CD4-positive, CD25-positive, alpha-beta regulatory T cell (primary cell): ENCODE results near the gene HOPX. TPM values are rescaled to one million over a fixed set of nuclear protein-coding genes. Genes with fewer than 3 reads are reported as not detected.
A peak's percentile ranks its signal among the peaks of the same experiment; 100 is the strongest.
"Not testable (repeated sequence)": the region's sequence is repeated elsewhere in the genome, so short reads cannot be mapped to it uniquely, and the experiment has no call there.

Experiments
- ATAC-seq, 2 donors: fragments of 150-1000 bp; cut with Tn5 transposase; one replicate each; pipeline ENCODE4 v1.10.0; 2021; ENCODE audit warnings: low read depth in 2 of 2, moderate number of reproducible peaks in 2 of 2, moderate library complexity in 1 of 2
- DNase-seq, 3 donors: peaks; one replicate each; pipeline versions ENCODE4 v3.0.0 to v3.0.0-alpha.2; 2012 to 2022; ENCODE audit warnings: mixed read lengths in 1 of 3
- H3K27ac ChIP-seq: one replicate; pipeline ENCODE4 v1.7.0; 2013; ENCODE audit warnings: mild to moderate bottlenecking, low read length; ENCODE audit not compliant: insufficient read depth, poor library complexity, severe bottlenecking
- H3K27me3 ChIP-seq: one replicate; pipeline ENCODE4 v1.7.0; 2013; ENCODE audit warnings: low read length; ENCODE audit not compliant: control insufficient read depth, insufficient read depth
- H3K36me3 ChIP-seq: one replicate; pipeline ENCODE4 v1.7.0; 2013; ENCODE audit warnings: mild to moderate bottlenecking, low read length, moderate library complexity; ENCODE audit not compliant: control insufficient read depth, insufficient read depth
- H3K4me1 ChIP-seq: 2 replicates; pipeline ENCODE4 v1.7.0; 2013; ENCODE audit warnings: mild to moderate bottlenecking, low read length; ENCODE audit not compliant: insufficient read depth, control insufficient read depth, poor library complexity, severe bottlenecking
- H3K4me3 ChIP-seq: one replicate; pipeline ENCODE4 v1.7.0; 2013; ENCODE audit warnings: low read depth, mild to moderate bottlenecking, low read length, moderate library complexity
- H3K9me3 ChIP-seq, 2 experiments: 1 replicate in 1 of 2; 2 replicates in 1 of 2; pipeline ENCODE4 v1.7.0; 2013; ENCODE audit warnings: low read length in 2 of 2, mild to moderate bottlenecking in 1 of 2, moderate library complexity in 1 of 2; ENCODE audit not compliant: control insufficient read depth in 2 of 2
- H3K27ac Mint-ChIP-seq, 3 donors: one replicate each; pipeline ENCODE4 v1.8.0; 2020 to 2022; ENCODE audit warnings: mild to moderate bottlenecking in 3 of 3, mixed read lengths in 3 of 3, moderate library complexity in 2 of 3
- H3K27me3 Mint-ChIP-seq: one replicate; pipeline ENCODE4 v1.8.0; 2022; ENCODE audit warnings: mild to moderate bottlenecking, mixed read lengths
- H3K36me3 Mint-ChIP-seq: one replicate; pipeline ENCODE4 v1.8.0; 2020; ENCODE audit warnings: mixed read lengths
- H3K4me1 Mint-ChIP-seq, 4 donors: one replicate each; pipeline ENCODE4 v1.8.0; 2020 to 2022; ENCODE audit warnings: mixed read lengths in 4 of 4, mild to moderate bottlenecking in 1 of 4
- H3K4me3 Mint-ChIP-seq, 4 donors: one replicate each; pipeline ENCODE4 v1.8.0; 2020 to 2022; ENCODE audit warnings: mild to moderate bottlenecking in 4 of 4, mixed read lengths in 4 of 4, moderate library complexity in 3 of 4
- H3K9me3 Mint-ChIP-seq, 7 donors: one replicate each; pipeline ENCODE4 v1.8.0; 2020 to 2022; ENCODE audit warnings: mixed read lengths in 7 of 7, mild to moderate bottlenecking in 3 of 7, moderate library complexity in 2 of 7
- polyA plus RNA-seq, 4 donors: library from polyadenylated mRNA; unstranded; fragments of 300-500 nt; fragmentation: Illumina TruSeq; gene quantifications; one replicate each; pipeline ENCODE4 v1.2.3, GENCODE V29; 2021
- total RNA-seq: library from RNA; stranded (reverse); gene quantifications from one replicate; pipeline ENCODE4 v1.2.3, GENCODE V29; 2022

HOPX gene
- total and polyA plus RNA-seq, 5 donors from 2014 or later: 1.4 to 13.3 (median 5.6) TPM

- Histone ChIP-seq H3K27me3 (peaks cover 4% of the 10 kb centered on the region), H3K4me1 (no peaks in the 10 kb centered on the region), H3K9me3 (peaks cover 8 to 9% of the 10 kb centered on the region in 2 experiments), H3K27ac (no peak overlapping the region), H3K36me3 (no peaks in the 10 kb centered on the region), H3K4me3 (no peak overlapping the region)
- Mint-ChIP-seq H3K27me3 (peaks cover 26% of the 10 kb centered on the region), H3K4me3 (no peak overlapping the region), H3K4me1 (peaks cover 0 to 4% (median 0%) of the 10 kb centered on the region in 4 donors), H3K36me3 (no peaks in the 10 kb centered on the region), H3K27ac (no peak overlapping the region), H3K9me3 (peaks cover 0 to 10% (median 2%) of the 10 kb centered on the region in 7 donors)
- no peak for DNase-seq
- no peak for ATAC-seq
These were observed 9.2 kb downstream of the HOPX start for GRCh38 chr4:56671860-56672259.

- H3K4me3 Mint-ChIP-seq: no peak overlapping the region
- ATAC-seq: no peak
- no peak for DNase-seq
- Histone ChIP-seq H3K4me1 (no peaks in the 10 kb centered on the region), H3K36me3 (no peaks in the 10 kb centered on the region), H3K27me3 (peaks cover 5% of the 10 kb centered on the region), H3K4me3 (no peak overlapping the region), H3K27ac (no peak overlapping the region), H3K9me3 (peaks cover 8 to 9% of the 10 kb centered on the region in 2 experiments)
- peaks cover 0 to 3% (median 0%) of the 10 kb centered on the region in 4 donors for H3K4me1 Mint-ChIP-seq
- H3K27ac Mint-ChIP-seq: no peak overlapping the region
- H3K9me3 Mint-ChIP-seq: peaks cover 0 to 10% (median 2%) of the 10 kb centered on the region in 7 donors
- peaks cover 22% of the 10 kb centered on the region for H3K27me3 Mint-ChIP-seq
- no peaks in the 10 kb centered on the region for H3K36me3 Mint-ChIP-seq
These were observed 9.7 kb downstream of the HOPX start for GRCh38 chr4:56671373-56671772.

- ATAC-seq (no peak), DNase-seq (no peak)
- Histone ChIP-seq H3K9me3 (peaks cover 8 to 9% of the 10 kb centered on the region in 2 experiments), H3K27me3 (peaks cover 10% of the 10 kb centered on the region), H3K36me3 (no peaks in the 10 kb centered on the region), H3K4me3 (no peak overlapping the region), H3K27ac (no peak overlapping the region), H3K4me1 (no peaks in the 10 kb centered on the region)
- peaks cover 25% of the 10 kb centered on the region for H3K27me3 Mint-ChIP-seq
- no peak overlapping the region for H3K4me3 Mint-ChIP-seq
- H3K9me3 Mint-ChIP-seq: peaks cover 0 to 10% (median 0%) of the 10 kb centered on the region in 7 donors
- no peaks in the 10 kb centered on the region for H3K4me1 Mint-ChIP-seq
- H3K36me3 Mint-ChIP-seq: no peaks in the 10 kb centered on the region
- peak overlapping the region in 1 of 3 donors; percentile 63 for H3K27ac Mint-ChIP-seq
These were observed 12.8 kb downstream of the HOPX start for GRCh38 chr4:56668267-56668666.

- H3K9me3 Mint-ChIP-seq, H3K27me3 ChIP-seq, DNase-seq, H3K4me3 Mint-ChIP-seq, H3K36me3 ChIP-seq, ATAC-seq, H3K27ac Mint-ChIP-seq, H3K36me3 Mint-ChIP-seq, H3K4me1 ChIP-seq, H3K27ac ChIP-seq, H3K9me3 ChIP-seq, H3K4me3 ChIP-seq, H3K4me1 Mint-ChIP-seq: not testable (repeated sequence)
- peaks cover 28% of the 10 kb centered on the region for H3K27me3 Mint-ChIP-seq
These were observed 13.7 kb downstream of the HOPX start for GRCh38 chr4:56667396-56667795.

GRCh38 chr4:56666279-56666678, 14.8 kb downstream of the HOPX start:
- Mint-ChIP-seq H3K4me1 (no peaks in the 10 kb centered on the region), H3K36me3 (no peaks in the 10 kb centered on the region), H3K27ac (no peak overlapping the region), H3K27me3 (peaks cover 29% of the 10 kb centered on the region), H3K9me3 (peaks cover 0 to 10% (median 0%) of the 10 kb centered on the region in 7 donors), H3K4me3 (no peak overlapping the region)
- Histone ChIP-seq H3K27me3 (peaks cover 13% of the 10 kb centered on the region), H3K27ac (no peak overlapping the region), H3K4me3 (no peak overlapping the region), H3K4me1 (no peaks in the 10 kb centered on the region), H3K36me3 (no peaks in the 10 kb centered on the region), H3K9me3 (peaks cover 8 to 9% of the 10 kb centered on the region in 2 experiments)
- DNase-seq: no peak
- ATAC-seq: no peak

- peaks cover 13% of the 10 kb centered on the region for H3K27me3 ChIP-seq
- no peak overlapping the region for H3K27ac ChIP-seq
- Mint-ChIP-seq H3K27ac (no peak overlapping the region), H3K27me3 (peaks cover 31% of the 10 kb centered on the region), H3K9me3 (peaks cover 0 to 10% (median 0%) of the 10 kb centered on the region in 7 donors), H3K36me3 (no peaks in the 10 kb centered on the region), H3K4me3 (no peak overlapping the region), H3K4me1 (no peaks in the 10 kb centered on the region)
- DNase-seq (no peak), ATAC-seq (no peak)
- peaks cover 8 to 9% of the 10 kb centered on the region in 2 experiments for H3K9me3 ChIP-seq
- H3K36me3 ChIP-seq: no peaks in the 10 kb centered on the region
- H3K4me3 ChIP-seq: no peak overlapping the region
- no peaks in the 10 kb centered on the region for H3K4me1 ChIP-seq
These were observed 15.3 kb downstream of the HOPX start for GRCh38 chr4:56665781-56666180.

GRCh38 chr4:56662782-56663468, 18.2 kb downstream of the HOPX start:
- no peak overlapping the region for H3K27ac ChIP-seq
- ATAC-seq (no peak), DNase-seq (no peak)
- Mint-ChIP-seq H3K4me3 (no peak overlapping the region), H3K4me1 (no peaks in the 10 kb centered on the region), H3K9me3 (no peaks in the 10 kb centered on the region), H3K27me3 (peaks cover 47% of the 10 kb centered on the region), H3K36me3 (no peaks in the 10 kb centered on the region), H3K27ac (no peak overlapping the region)
- H3K4me1 ChIP-seq: no peaks in the 10 kb centered on the region
- H3K4me3 ChIP-seq: no peak overlapping the region
- no peaks in the 10 kb centered on the region for H3K9me3 ChIP-seq
- no peaks in the 10 kb centered on the region for H3K36me3 ChIP-seq
- peaks cover 19% of the 10 kb centered on the region for H3K27me3 ChIP-seq

GRCh38 chr4:56659946-56660345, 21.1 kb downstream of the HOPX start:
- peaks cover under 1 to 12% (median 3%) of the 10 kb centered on the region in 4 donors for H3K4me1 Mint-ChIP-seq
- H3K36me3 Mint-ChIP-seq: no peaks in the 10 kb centered on the region
- ATAC-seq: no peak
- Histone ChIP-seq H3K4me1 (peaks cover 19% of the 10 kb centered on the region), H3K9me3 (no peaks in the 10 kb centered on the region), H3K27me3 (peaks cover 26% of the 10 kb centered on the region), H3K4me3 (no peak overlapping the region), H3K27ac (no peak overlapping the region), H3K36me3 (no peaks in the 10 kb centered on the region)
- no peak overlapping the region for H3K4me3 Mint-ChIP-seq
- H3K27me3 Mint-ChIP-seq: peaks cover 67% of the 10 kb centered on the region
- no peaks in the 10 kb centered on the region for H3K9me3 Mint-ChIP-seq
- no peak for DNase-seq
- H3K27ac Mint-ChIP-seq: no peak overlapping the region
